ENCODE data around the gene DFFB. TPM values are rescaled to one million over a fixed set of nuclear protein-coding genes. Genes with fewer than 3 reads are reported as not detected.
A peak's percentile ranks its signal among the peaks of the same experiment; 100 is the strongest.

DFFB gene
- total and polyA plus RNA-seq, 4 experiments from 2014 or later: 8.2 to 26.1 (median 18.1) TPM

DNA sequence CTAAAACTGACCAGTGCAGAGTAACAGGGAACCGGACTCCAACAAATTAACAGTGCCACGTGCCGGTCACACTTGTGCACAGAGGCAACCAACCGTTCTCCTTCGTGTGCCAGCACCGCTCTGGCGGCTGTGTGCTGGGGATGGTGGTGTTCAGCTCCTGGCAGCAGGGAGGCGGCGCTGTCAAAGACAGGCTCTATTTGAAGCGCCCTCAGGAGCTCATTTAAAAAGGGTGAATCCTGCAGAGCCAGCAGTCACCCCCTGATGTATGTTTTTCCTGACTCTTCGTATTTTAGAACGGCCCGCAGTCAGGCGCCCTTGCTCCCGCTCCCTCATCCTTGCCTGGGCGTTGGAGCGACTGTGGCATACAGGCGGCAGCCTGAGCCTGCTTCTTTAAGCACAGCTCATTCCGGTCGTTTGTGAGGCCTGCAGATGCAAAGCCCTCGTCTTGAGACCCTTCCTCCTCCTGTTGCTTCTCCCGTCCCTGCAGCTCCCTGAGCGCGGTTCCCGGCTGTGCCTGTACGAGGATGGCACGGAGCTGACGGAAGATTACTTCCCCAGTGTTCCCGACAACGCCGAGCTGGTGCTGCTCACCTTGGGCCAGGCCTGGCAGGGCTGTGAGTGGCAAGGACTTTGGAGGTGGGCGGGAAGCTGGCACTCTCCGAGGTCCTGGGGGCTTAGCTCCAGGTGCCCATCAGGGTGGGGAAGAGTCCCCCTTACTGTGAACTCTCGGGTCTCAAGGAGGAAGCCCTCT, 1.1 kb downstream of the DFFB start:
- Histone ChIP-seq H3K4me3 (ENCODE audit: low read length in 2 of 2) (peak overlapping the region; percentile 88 to 96), H3K36me3 (ENCODE audit: insufficient read depth, low read length) (no peaks in the 10 kb centered on the region), H3K27me3 (ENCODE audit: insufficient read depth, low read length) (no peaks in the 10 kb centered on the region), H3K27ac (ENCODE audit: low read depth, low read length) (peak overlapping the region; percentile 71), H3K4me1 (ENCODE audit: insufficient read depth, low read length) (peaks cover 35% of the 10 kb centered on the region), H3K9me3 (ENCODE audit: control insufficient read depth in 1 of 2, low read length in 2 of 2) (no peaks in the 10 kb centered on the region)
- POLR2A ChIA-PET (ENCODE audit: partially characterized antibody): interaction anchor here (1.4 to 4.8 kb wide), 4 partner anchors 10 to 64 kb away, joined by 4 to 73 read pairs (median 14); partner anchors contain the start of genes C1orf174 and LRRC47
- Mint-ChIP-seq H3K9me3 (no peaks in the 10 kb centered on the region), H3K4me1 (peaks cover 15 to 51% (median 34%) of the 10 kb centered on the region in 4 donors), H3K4me3 (peak overlapping the region; percentile 95 to 99 (median 98)), H3K27ac (peak overlapping the region in 5 of 7 donors; percentile 12 to 52 (median 42)), H3K27me3 (no peaks in the 10 kb centered on the region), H3K36me3 (peaks cover 3 to 25% of the 10 kb centered on the region in 2 donors)
- CTCF ChIA-PET (ENCODE audit: partially characterized antibody): interaction anchor here (1.2 to 2.0 kb wide), 6 partner anchors 11 to 48 kb away, joined by 3 to 7 read pairs (median 4); no protein-coding TSS in a partner anchor
- intact Hi-C loops (cut with micrococcal nuclease): no loop called here
- DNase-seq: no peak

- peaks cover 10% of the 10 kb centered on the region for H3K4me1 ChIP-seq (ENCODE audit: insufficient read depth, low read length)
- ChIA-PET POLR2A (ENCODE audit: partially characterized antibody) (no interaction called here), CTCF (ENCODE audit: partially characterized antibody) (interaction anchor here (1.3 kb wide), 1 partner anchor 9 kb away, joined by 3 read pairs; no protein-coding TSS in a partner anchor)
- no peak overlapping the region for H3K4me3 ChIP-seq (ENCODE audit: low read length in 2 of 2)
- no peak overlapping the region for H3K27ac ChIP-seq (ENCODE audit: low read depth, low read length)
- no peak for DNase-seq
- Mint-ChIP-seq H3K4me1 (peaks cover 9 to 24% (median 18%) of the 10 kb centered on the region in 4 donors), H3K4me3 (no peak overlapping the region), H3K27me3 (no peaks in the 10 kb centered on the region), H3K36me3 (peaks cover 19 to 38% of the 10 kb centered on the region in 2 donors), H3K27ac (peak overlapping the region in 2 of 7 donors; percentile 12 to 13), H3K9me3 (no peaks in the 10 kb centered on the region)
- intact Hi-C loops (cut with micrococcal nuclease): no loop called here
- no peaks in the 10 kb centered on the region for H3K27me3 ChIP-seq (ENCODE audit: insufficient read depth, low read length)
- peaks cover 8% of the 10 kb centered on the region for H3K36me3 ChIP-seq (ENCODE audit: insufficient read depth, low read length)
- H3K9me3 ChIP-seq (ENCODE audit: control insufficient read depth in 1 of 2, low read length in 2 of 2): no peaks in the 10 kb centered on the region
These were observed 6.1 kb downstream of the DFFB start for GRCh38 chr1:3863231-3863935.

DNA sequence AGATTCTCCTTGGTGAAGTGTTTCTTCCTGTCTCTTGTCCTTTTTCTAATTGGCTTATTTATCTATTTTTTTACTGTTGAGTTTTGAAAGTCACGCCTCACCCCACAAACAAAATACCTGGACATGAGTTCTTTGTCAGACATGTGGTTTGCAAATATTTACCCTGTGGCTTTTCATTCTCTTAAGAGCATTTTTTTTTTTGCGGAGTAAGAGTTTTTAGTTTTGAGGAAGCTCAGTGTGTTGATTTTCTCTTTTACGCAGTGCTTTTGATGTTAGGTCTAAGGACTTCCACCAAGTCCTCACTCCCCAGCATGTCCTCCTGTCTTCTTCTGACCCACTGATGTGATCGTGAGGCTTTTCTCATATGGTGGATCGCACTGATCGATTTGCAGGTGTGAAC, 7.6 kb downstream of the DFFB start:
- Mint-ChIP-seq H3K27ac (peak overlapping the region in 1 of 7 donors; percentile 50), H3K27me3 (no peaks in the 10 kb centered on the region), H3K36me3 (peaks cover 26 to 45% of the 10 kb centered on the region in 2 donors), H3K4me3 (no peak overlapping the region), H3K9me3 (no peaks in the 10 kb centered on the region), H3K4me1 (peaks cover 4 to 17% (median 10%) of the 10 kb centered on the region in 4 donors)
- ChIA-PET POLR2A (ENCODE audit: partially characterized antibody) (interaction anchor here (1.5 kb wide), 1 partner anchor 68 kb away, joined by 3 read pairs; the partner anchor contains the start of gene LRRC47), CTCF (ENCODE audit: partially characterized antibody) (no interaction called here)
- no peaks in the 10 kb centered on the region for H3K9me3 ChIP-seq (ENCODE audit: control insufficient read depth in 1 of 2, low read length in 2 of 2)
- intact Hi-C loops (cut with micrococcal nuclease): no loop called here
- peaks cover 15% of the 10 kb centered on the region for H3K36me3 ChIP-seq (ENCODE audit: insufficient read depth, low read length)
- H3K27ac ChIP-seq (ENCODE audit: low read depth, low read length): no peak overlapping the region
- no peak overlapping the region for H3K4me3 ChIP-seq (ENCODE audit: low read length in 2 of 2)
- H3K27me3 ChIP-seq (ENCODE audit: insufficient read depth, low read length): no peaks in the 10 kb centered on the region
- H3K4me1 ChIP-seq (ENCODE audit: insufficient read depth, low read length): no peaks in the 10 kb centered on the region
- no peak for DNase-seq

- Mint-ChIP-seq H3K27ac (peak overlapping the region in 2 of 7 donors; percentile 47 to 61), H3K9me3 (no peaks in the 10 kb centered on the region), H3K36me3 (peaks cover 28 to 51% of the 10 kb centered on the region in 2 donors), H3K4me1 (peaks cover 2 to 12% (median 8%) of the 10 kb centered on the region in 4 donors), H3K27me3 (no peaks in the 10 kb centered on the region), H3K4me3 (no peak overlapping the region)
- H3K4me3 ChIP-seq (ENCODE audit: low read length in 2 of 2): no peak overlapping the region
- no peak overlapping the region for H3K27ac ChIP-seq (ENCODE audit: low read depth, low read length)
- no peak for DNase-seq
- POLR2A ChIA-PET (ENCODE audit: partially characterized antibody): interaction anchor here (1.5 kb wide), 1 partner anchor 69 kb away, joined by 3 read pairs; the partner anchor contains the start of gene LRRC47
- intact Hi-C loops (cut with micrococcal nuclease): no loop called here
- CTCF ChIA-PET (ENCODE audit: partially characterized antibody): no interaction called here
- no peaks in the 10 kb centered on the region for H3K27me3 ChIP-seq (ENCODE audit: insufficient read depth, low read length)
- peaks cover 23% of the 10 kb centered on the region for H3K36me3 ChIP-seq (ENCODE audit: insufficient read depth, low read length)
- H3K4me1 ChIP-seq (ENCODE audit: insufficient read depth, low read length): no peaks in the 10 kb centered on the region
- no peaks in the 10 kb centered on the region for H3K9me3 ChIP-seq (ENCODE audit: control insufficient read depth in 1 of 2, low read length in 2 of 2)
These were observed 8.4 kb downstream of the DFFB start for GRCh38 chr1:3865606-3866160.

GRCh38 chr1:3868464-3869006, 11.3 kb downstream of the DFFB start:
- Histone ChIP-seq H3K9me3 (ENCODE audit: control insufficient read depth in 1 of 2, low read length in 2 of 2) (no peaks in the 10 kb centered on the region), H3K4me3 (ENCODE audit: low read length in 2 of 2) (no peak overlapping the region), H3K4me1 (ENCODE audit: insufficient read depth, low read length) (no peaks in the 10 kb centered on the region), H3K36me3 (ENCODE audit: insufficient read depth, low read length) (peaks cover 36% of the 10 kb centered on the region), H3K27me3 (ENCODE audit: insufficient read depth, low read length) (no peaks in the 10 kb centered on the region), H3K27ac (ENCODE audit: low read depth, low read length) (no peak overlapping the region)
- ChIA-PET POLR2A (ENCODE audit: partially characterized antibody) (no interaction called here), CTCF (ENCODE audit: partially characterized antibody) (interaction anchor here (1.0 kb wide), 1 partner anchor 67 kb away, joined by 3 read pairs; no protein-coding TSS in a partner anchor)
- Mint-ChIP-seq H3K36me3 (peaks cover 41 to 57% of the 10 kb centered on the region in 2 donors), H3K27me3 (no peaks in the 10 kb centered on the region), H3K4me3 (no peak overlapping the region), H3K27ac (peak overlapping the region in 3 of 7 donors; percentile 47 to 87 (median 80)), H3K9me3 (no peaks in the 10 kb centered on the region), H3K4me1 (peaks cover 2 to 5% (median 4%) of the 10 kb centered on the region in 4 donors)
- intact Hi-C loops (cut with micrococcal nuclease): no loop called here
- DNase-seq: no peak

DNA sequence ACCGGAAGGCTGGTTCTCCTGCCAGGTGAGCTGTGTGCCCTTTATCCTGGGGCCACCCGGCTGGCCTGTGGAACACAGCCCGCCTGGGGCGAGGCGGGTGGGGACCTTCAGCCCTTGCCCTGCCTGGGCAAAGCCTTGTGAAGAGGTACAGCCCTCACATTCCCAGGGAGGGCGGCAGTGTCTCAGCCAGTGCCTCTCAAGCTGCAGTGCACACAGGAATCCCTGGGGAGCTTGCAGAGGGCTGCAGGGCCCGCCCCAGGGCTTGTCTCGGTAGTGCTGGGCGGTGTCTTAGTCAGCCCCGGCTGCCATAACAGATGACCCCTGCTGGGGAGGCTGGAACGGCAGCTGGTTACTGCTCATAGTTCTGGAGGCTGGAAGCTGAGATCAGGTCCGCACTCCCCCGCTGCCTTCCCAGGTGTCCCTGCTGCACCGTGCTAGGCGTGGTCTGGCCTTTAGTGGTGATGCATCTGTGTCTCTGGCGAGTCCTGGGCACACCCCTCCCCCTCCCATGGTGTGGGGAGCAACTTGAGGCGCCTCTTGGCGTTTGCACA, 12.6 kb downstream of the DFFB start:
- POLR2A ChIA-PET (ENCODE audit: partially characterized antibody): no interaction called here
- H3K27me3 Mint-ChIP-seq: no peaks in the 10 kb centered on the region
- no peaks in the 10 kb centered on the region for H3K9me3 ChIP-seq (ENCODE audit: control insufficient read depth in 1 of 2, low read length in 2 of 2)
- peaks cover 2 to 4% (median 3%) of the 10 kb centered on the region in 4 donors for H3K4me1 Mint-ChIP-seq
- H3K27ac ChIP-seq (ENCODE audit: low read depth, low read length): no peak overlapping the region
- no peaks in the 10 kb centered on the region for H3K9me3 Mint-ChIP-seq
- peaks cover 45% of the 10 kb centered on the region for H3K36me3 ChIP-seq (ENCODE audit: insufficient read depth, low read length)
- no peaks in the 10 kb centered on the region for H3K27me3 ChIP-seq (ENCODE audit: insufficient read depth, low read length)
- H3K4me3 Mint-ChIP-seq: no peak overlapping the region
- no peak overlapping the region for H3K27ac Mint-ChIP-seq
- no peak for DNase-seq
- H3K4me1 ChIP-seq (ENCODE audit: insufficient read depth, low read length): no peaks in the 10 kb centered on the region
- H3K36me3 Mint-ChIP-seq: peaks cover 46 to 59% of the 10 kb centered on the region in 2 donors
- CTCF ChIA-PET (ENCODE audit: partially characterized antibody): interaction anchor here (1.5 kb wide), 1 partner anchor 12 kb away, joined by 4 read pairs; the partner anchor contains the start of gene DFFB
- no peak overlapping the region for H3K4me3 ChIP-seq (ENCODE audit: low read length in 2 of 2)
- intact Hi-C loops (cut with micrococcal nuclease): no loop called here

Measured in CD4-positive, alpha-beta memory T cell (primary cell).